ENCODE data around the gene PARD6G. TPM values are rescaled to one million over a fixed set of nuclear protein-coding genes. Genes with fewer than 3 reads are reported as not detected.

Gene PARD6G
- total RNA-seq, 6 donors from 2014 or later = 1.4 to 6.1 (median 3.5) TPM

DNA sequence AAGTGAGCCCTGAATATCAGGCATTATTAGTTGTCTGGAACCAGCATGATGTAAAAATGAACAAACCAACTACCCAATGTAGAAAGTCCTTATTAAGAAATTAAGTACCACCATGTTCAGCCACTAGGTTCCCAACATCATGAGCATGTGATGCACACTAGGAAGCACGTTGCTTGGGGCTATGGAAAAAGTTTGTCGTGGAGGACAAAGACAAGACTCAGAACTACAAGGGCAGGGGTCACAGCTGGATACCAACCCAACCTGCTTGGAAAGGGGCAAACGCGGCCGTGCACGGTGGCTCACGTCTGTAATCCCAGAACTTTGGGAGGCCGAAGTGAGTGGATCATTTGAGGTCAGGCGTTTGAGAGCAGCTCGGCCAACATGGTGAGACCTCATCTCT is 74.3 kb downstream of the PARD6G start:
- Histone ChIP-seq H3K27ac (no peak overlapping the region), H3K27me3 (no peaks in the 10 kb centered on the region), H3K9me3 (no peaks in the 10 kb centered on the region), H3K36me3 (no peaks in the 10 kb centered on the region), H3K4me3 (no peak overlapping the region), H3K4me1 (peaks cover 0 to 6% (median 5%) of the 10 kb centered on the region in 4 donors)
- WGBS, 2 donors = 91 to 92% methylated on average over 10 of the region's 10 CpGs
- DNase-seq = no peak
- ATAC-seq (ENCODE audit: low FRiP score in 2 of 2) = no peak
- TF ChIP-seq EP300 (IDR thresholded peaks at IDR 0.05) (no peak), POLR2A (IDR thresholded peaks at IDR 0.05) (no peak), POLR2AphosphoS5 (IDR thresholded peaks at IDR 0.05) (no peak)
- TF ChIP-seq, protein P1, sequence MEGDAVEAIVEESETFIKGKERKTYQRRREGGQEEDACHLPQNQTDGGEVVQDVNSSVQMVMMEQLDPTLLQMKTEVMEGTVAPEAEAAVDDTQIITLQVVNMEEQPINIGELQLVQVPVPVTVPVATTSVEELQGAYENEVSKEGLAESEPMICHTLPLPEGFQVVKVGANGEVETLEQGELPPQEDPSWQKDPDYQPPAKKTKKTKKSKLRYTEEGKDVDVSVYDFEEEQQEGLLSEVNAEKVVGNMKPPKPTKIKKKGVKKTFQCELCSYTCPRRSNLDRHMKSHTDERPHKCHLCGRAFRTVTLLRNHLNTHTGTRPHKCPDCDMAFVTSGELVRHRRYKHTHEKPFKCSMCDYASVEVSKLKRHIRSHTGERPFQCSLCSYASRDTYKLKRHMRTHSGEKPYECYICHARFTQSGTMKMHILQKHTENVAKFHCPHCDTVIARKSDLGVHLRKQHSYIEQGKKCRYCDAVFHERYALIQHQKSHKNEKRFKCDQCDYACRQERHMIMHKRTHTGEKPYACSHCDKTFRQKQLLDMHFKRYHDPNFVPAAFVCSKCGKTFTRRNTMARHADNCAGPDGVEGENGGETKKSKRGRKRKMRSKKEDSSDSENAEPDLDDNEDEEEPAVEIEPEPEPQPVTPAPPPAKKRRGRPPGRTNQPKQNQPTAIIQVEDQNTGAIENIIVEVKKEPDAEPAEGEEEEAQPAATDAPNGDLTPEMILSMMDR (IDR thresholded peaks at IDR 0.05) = no peak

DNA sequence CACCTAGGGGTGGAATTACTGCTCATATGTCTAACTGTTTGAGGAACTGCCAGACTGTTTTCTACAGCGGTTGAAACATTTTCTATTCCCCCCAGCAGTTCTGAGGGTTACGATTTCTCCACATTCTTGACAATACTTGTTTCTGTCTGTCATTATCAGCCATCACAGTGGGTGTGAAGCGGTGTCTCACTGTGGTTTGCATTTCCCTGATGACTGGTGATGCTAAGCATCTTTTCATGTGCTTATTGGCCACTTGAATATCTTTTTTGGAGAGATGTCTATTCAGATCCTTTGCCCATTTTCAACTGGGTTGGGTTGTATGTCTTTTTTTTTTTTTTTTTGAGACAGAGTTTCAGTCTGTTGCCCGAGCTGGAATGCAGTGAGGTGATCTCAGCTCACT is 75.3 kb downstream of the PARD6G start:
- H3K4me3 ChIP-seq = no peak overlapping the region
- no peaks in the 10 kb centered on the region for H3K9me3 ChIP-seq
- no peaks in the 10 kb centered on the region for H3K36me3 ChIP-seq
- H3K27me3 ChIP-seq = no peaks in the 10 kb centered on the region
- 79 to 86% methylated on average over 4 of the region's 4 CpGs for WGBS, 2 donors
- ATAC-seq (ENCODE audit: low FRiP score in 2 of 2) = no peak
- TF ChIP-seq EP300 (IDR thresholded peaks at IDR 0.05) = no peak
- TF ChIP-seq, protein P1 (IDR thresholded peaks at IDR 0.05) = no peak
- TF ChIP-seq POLR2AphosphoS5 (IDR thresholded peaks at IDR 0.05) = no peak
- no peak for TF ChIP-seq POLR2A (IDR thresholded peaks at IDR 0.05)
- no peak overlapping the region for H3K27ac ChIP-seq
- DNase-seq = no peak
- peaks cover 0 to 6% (median 5%) of the 10 kb centered on the region in 4 donors for H3K4me1 ChIP-seq

DNA sequence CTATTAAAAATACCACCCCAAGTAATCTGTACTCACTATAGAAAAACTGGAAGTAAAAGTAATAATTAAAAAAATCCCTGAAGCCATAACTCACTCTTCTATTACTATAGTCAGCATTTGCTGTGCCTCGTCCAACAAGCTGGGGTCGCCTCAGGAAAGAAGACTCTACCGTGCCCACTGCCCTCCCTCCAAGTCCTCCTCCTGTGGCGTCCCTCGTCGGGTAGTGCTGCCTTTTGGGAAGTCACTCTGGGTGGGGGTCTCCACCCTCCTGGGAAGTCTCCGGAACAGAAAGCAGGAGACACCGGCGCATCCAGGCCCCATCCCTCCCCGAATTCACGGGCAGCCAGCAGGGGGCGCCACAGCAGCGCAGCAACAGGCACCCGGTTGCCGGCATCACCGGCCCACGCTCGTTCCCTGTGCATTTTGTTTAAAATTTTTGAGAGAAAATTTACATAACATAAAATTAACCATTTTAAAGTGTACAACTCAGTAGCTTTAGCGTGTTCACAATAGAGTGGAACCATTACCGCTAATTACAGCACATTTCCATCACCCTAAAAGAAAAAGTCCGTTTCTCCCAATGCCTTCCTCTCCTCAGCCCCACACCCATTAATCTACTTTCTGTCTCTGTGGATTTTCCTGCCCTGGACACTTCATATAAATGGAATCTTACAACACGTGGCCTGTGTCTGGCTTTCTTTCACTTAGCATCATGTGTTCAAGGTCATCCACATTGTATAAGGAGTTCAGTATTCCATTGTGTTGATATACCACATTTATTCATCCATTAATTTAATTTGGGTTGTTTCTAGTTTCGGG is 76.1 kb downstream of the PARD6G start:
- H3K27me3 ChIP-seq = no peaks in the 10 kb centered on the region
- DNase-seq (peak in 1 of 2 donors; percentile 94), ATAC-seq (ENCODE audit: low FRiP score in 2 of 2) (peak in 1 of 2 donors; percentile 79)
- H3K27ac ChIP-seq = no peak overlapping the region
- H3K9me3 ChIP-seq = no peaks in the 10 kb centered on the region
- peaks cover 0 to 6% (median 5%) of the 10 kb centered on the region in 4 donors for H3K4me1 ChIP-seq
- TF ChIP-seq EP300 (IDR thresholded peaks at IDR 0.05) (no peak), POLR2AphosphoS5 (IDR thresholded peaks at IDR 0.05) (no peak), POLR2A (IDR thresholded peaks at IDR 0.05) (no peak)
- TF ChIP-seq, protein P1 (IDR thresholded peaks at IDR 0.05) = peak; percentile 50 to 75 (median 66)
- 32 to 40% methylated on average over 18 to 23 of the region's 23 CpGs for WGBS, 2 donors
- no peaks in the 10 kb centered on the region for H3K36me3 ChIP-seq
- H3K4me3 ChIP-seq = peak overlapping the region in 1 of 4 donors; percentile 19

DNA sequence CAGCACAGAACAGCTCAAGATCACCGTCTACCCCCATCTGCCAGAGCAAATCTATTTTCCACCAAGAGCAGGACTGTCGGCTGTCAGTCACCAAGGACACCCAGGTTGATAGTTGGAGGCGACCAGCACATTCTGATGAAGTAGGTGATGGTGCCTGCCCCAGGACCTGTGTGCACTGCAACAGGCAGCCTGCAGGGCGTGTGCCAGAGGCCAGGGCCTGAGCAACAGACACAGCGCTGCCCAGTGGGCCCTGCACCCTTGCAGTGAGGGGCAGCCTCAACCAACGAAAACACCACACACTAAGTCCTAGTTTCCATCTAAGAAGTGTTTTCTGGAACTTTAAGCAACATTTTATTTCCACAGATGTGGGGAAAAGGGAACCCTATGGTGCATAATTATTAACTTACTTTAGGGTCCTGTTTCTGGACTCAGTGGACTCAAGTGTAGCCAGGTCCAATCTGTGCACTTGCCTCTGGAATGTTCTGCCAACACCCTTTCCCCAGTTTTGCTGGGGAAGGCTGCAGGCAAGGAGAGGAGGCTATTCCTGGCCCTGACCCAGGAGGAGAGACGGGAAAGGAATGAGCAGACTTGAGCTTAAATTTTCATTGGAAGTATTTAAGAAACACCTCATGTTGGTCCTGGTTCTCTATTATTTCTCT is 76.8 kb downstream of the PARD6G start:
- Histone ChIP-seq H3K4me1 (peaks cover 0 to 6% (median 5%) of the 10 kb centered on the region in 4 donors), H3K27me3 (no peaks in the 10 kb centered on the region), H3K9me3 (no peaks in the 10 kb centered on the region), H3K36me3 (no peaks in the 10 kb centered on the region), H3K4me3 (no peak overlapping the region), H3K27ac (no peak overlapping the region)
- no peak for TF ChIP-seq EP300 (IDR thresholded peaks at IDR 0.05)
- TF ChIP-seq POLR2A (IDR thresholded peaks at IDR 0.05) = no peak
- TF ChIP-seq, protein P1 (IDR thresholded peaks at IDR 0.05) = no peak
- no peak for TF ChIP-seq POLR2AphosphoS5 (IDR thresholded peaks at IDR 0.05)
- WGBS, 2 donors = 76 to 82% methylated on average over 5 to 7 of the region's 7 CpGs
- DNase-seq = no peak
- no peak for ATAC-seq (ENCODE audit: low FRiP score in 2 of 2)

Measured in upper lobe of left lung (tissue), 6 donors.